HG03520 (cell line): ENCODE data around the gene ATP9B.
"Not testable (repeated sequence)": the region's sequence is repeated elsewhere in the genome, so short reads cannot be mapped to it uniquely, and the experiment has no call there.

ENCODE experiments used
- ATAC-seq: cut with Tn5 transposase; IDR thresholded peaks from one replicate; pipeline ENCODE4 v1.9.1; 2021; ENCODE audit warnings: mild to moderate bottlenecking, moderate library complexity; ENCODE audit not compliant: unreplicated experiment

The ATP9B gene

DNA sequence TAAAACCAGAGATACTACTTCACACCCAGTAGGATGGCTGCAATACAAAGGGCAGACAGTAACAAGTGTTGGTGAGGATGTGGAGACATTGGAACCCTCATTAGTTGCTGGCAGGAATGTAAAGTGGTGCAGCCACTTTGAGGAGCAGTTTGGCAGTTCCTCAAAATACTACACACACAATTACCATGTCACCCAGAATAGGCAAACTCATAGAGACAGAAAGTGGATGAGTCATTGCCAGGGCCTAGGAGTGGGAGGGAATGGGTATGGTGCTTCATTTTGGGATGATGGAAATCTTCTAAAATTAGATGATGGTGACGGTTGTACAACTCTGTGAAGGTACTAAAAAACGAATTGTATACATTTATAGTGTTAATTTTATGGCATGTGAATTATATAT, 54.8 kb downstream of the ATP9B start:
- ATAC-seq, result no peak

DNA sequence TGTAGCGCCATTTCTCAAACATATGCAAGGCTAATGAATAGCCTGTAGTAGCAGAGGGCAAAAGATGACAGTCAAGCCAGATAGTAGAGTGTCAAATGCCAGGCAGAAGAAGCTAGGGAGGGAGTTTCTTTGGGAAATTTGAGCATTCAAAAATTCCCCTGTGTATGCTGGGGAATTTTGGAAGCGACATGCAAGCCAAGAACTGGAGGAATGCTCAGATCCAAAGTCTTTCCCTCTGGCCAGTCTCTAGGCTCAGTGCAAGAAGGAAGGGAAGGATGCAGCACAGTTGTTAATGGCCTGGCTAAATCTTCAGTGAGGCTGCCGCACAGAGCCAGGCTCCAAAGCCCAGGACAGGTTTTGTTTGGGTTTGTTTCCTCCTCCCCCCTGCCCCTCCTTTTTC, 59.9 kb downstream of the ATP9B start:
- no peak for ATAC-seq

DNA sequence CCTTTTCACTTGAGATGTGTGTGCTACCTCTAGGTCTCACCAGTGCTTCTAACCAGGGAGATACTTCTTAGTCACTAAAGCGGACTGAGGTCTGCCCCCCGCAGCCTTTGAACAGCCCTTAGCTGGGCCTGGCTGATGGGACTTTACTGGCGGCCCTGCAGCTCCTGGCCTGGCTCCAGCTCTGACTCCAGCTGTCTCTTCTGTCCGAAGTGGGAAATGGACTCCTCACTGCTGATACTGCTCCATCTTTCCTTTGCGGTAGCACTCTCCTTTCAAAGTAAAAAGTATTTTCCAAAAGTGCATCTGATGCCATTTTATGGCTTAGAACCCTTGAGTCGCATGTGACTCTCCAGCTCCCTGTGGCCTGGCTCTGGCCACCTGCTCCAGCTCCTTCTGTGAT, 64.5 kb downstream of the ATP9B start:
- no peak for ATAC-seq

DNA sequence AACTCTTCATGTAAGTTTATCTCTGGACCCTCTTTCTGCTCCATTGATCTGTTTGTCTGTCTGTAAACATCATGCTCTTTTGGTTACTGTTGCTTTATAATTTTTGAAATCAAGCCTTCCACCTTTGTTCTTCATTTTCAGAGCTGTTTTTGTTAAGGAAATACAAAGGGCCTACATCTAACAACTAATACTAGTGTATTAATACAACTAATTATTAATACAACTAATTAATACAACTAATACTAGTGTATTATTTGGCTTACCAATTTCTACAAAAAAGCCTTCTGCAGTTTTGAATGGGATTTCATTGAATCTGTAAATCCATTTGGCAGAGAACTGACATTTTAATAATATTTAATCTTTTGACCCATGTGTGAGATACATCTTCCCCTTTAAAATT, 66.7 kb downstream of the ATP9B start:
- no peak for ATAC-seq

DNA sequence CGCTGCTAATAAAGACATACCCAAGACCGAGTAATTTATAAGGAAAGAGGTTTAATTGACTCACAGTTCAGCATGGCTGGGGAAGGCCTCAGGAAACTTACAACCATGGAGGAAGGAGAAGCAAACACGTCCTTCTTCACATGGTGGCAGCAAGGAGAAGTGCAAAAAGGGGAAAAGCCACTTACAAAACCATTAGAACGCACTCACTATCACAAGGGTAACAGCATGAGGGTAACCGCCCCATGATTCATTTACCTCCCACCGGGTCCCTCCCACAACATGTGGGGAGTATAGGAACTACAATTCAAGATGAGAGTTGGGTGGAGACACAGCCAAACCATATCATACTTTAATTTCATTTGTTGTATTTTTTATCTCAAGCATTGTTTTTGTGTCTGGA, 67.5 kb downstream of the ATP9B start:
- no peak for ATAC-seq

GRCh38 chr18:79139206-79139605, 70.0 kb downstream of the ATP9B start:
- no peak for ATAC-seq

GRCh38 chr18:79147014-79147413, 77.8 kb downstream of the ATP9B start:
- ATAC-seq, result no peak

- no peak for ATAC-seq
These were observed 82.0 kb downstream of the ATP9B start for GRCh38 chr18:79151191-79151590.

DNA sequence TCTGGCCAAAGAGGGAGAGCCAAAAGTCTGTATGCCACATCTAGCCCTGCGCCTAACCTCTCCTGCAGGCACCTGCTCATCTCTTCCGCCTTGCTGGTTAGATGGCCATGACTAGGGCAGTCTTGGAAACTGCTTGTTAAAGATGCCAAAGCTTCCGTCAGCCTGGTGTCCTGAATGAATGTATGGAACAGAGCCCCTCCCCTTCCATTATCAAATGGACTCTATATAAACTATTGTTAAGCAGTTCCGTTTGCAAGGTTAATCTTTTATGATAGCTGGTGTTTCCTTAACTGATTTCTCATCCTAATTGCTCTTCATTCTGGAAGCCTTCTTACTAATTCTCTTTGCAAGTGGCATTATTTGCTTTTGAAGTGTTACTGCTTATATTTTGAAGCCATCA, 87.1 kb downstream of the ATP9B start:
- ATAC-seq, result no peak

GRCh38 chr18:79164706-79165105, 95.5 kb downstream of the ATP9B start:
- no peak for ATAC-seq

GRCh38 chr18:79166702-79167101, 97.5 kb downstream of the ATP9B start:
- ATAC-seq, result no peak

DNA sequence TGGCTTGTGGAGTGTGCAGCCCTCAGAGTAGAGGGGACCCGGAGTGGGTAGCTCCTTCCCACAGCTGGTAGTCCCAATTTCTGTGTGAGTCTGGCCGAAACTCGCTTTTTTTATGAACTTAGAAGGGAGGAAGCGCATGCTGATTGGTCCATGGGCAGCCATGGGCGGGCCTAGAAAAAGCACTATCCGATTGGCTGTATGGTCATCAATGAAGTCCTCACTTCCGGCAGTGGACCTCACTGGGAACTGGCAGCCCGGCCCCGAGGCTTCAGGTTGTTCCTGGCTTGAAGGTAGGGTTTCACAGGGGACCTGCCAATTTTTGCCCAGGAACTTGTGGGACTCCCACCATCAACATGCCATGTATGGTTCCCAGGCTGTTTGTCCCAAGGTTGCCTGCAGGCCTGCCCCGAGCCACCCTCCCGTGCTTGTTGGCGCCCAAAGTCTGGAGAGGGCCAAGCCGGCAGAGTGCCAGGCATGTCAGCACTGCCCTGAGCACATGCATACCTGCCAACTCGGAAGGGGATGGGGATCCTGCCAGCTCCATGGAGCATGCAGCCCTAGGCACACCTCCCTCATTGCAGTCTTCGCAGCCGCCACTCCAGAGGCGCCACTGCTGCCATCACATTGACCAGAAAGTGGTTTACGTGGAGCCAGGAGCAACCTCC, 98.5 kb downstream of the ATP9B start:
- no peak for ATAC-seq

GRCh38 chr18:79169958-79170555, 100.9 kb downstream of the ATP9B start:
- no peak for ATAC-seq

DNA sequence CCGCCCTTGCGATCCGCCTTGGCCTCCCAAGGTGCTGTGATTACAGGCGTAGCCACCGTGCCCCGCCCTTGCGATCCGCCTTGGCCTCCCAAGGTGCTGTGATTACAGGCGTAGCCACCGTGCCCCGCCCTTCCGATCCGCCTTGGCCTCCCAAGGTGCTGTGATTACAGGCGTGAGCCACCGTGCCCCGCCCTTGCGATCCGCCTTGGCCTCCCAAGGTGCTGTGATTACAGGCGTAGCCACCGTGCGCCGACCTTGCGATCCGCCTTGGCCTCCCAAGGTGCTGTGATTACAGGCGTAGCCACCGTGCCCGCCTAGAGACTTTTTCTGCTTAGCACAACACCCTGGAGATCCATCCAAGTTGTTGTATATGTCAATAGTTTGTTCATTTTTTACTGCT, 103.1 kb downstream of the ATP9B start:
- ATAC-seq, result not testable (repeated sequence)

DNA sequence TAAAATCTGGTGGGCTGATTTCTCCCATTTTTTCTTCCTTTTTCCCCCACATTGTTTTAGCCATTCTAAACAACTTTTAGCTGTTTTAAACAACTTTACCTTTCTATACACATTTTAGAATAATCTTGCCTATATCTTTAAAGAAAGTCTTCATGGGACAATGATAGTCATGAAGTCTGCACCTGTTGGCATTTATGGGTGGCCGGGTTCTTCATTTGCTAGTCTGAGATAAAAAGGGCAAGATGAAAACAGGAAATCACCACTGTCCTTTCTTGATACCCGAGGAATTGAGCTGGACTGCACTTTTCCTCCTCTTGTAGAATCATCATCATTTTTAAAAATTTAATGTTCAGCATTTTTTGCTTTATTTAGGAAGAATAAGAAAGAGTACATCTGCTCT, 104.5 kb downstream of the ATP9B start:
- ATAC-seq, result no peak

DNA sequence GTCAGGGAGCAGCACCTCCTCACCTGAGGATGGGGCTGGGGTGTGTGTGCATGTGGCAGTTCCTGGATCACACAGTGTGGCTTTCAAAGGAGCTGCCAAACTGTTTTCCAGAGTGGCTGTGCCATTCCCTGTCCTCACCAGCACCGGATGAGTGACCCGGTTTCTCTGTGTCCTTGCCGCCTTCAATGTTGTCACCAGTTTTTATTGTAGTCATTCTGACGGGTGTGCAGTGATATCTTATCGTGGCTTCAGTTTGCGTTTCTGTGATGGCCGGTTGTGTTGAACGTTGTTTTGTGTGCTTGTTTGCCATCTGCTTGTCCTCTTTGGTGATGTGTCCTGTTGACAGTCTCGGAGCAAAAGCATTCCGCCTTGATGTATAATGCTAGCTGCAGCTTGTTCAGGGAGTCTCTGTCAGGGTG, 108.9 kb downstream of the ATP9B start:
- ATAC-seq, result no peak

- no peak for ATAC-seq
These were observed 113.0 kb downstream of the ATP9B start for GRCh38 chr18:79182047-79182713.

GRCh38 chr18:79185648-79186047, 116.5 kb downstream of the ATP9B start:
- ATAC-seq, result no peak

DNA sequence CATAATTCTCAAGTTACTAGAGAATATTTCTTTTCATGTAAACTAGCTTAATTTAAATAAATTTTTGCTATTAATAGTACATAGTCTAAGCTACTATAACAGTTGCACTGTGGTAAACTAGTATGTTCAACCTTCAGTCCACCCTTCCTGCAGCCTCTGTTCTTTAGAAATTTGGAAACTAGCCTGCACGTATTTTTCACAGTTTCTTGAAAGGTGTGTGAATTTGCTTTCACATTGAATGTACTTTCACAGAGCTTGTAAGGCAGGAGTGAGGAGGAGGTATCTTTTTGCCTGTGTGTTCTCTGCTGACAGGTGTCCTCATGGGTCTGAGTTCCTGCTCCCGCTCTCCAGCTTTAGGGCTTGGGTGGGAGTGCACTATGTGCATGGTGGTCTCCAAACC, 117.5 kb downstream of the ATP9B start:
- ATAC-seq, result no peak

DNA sequence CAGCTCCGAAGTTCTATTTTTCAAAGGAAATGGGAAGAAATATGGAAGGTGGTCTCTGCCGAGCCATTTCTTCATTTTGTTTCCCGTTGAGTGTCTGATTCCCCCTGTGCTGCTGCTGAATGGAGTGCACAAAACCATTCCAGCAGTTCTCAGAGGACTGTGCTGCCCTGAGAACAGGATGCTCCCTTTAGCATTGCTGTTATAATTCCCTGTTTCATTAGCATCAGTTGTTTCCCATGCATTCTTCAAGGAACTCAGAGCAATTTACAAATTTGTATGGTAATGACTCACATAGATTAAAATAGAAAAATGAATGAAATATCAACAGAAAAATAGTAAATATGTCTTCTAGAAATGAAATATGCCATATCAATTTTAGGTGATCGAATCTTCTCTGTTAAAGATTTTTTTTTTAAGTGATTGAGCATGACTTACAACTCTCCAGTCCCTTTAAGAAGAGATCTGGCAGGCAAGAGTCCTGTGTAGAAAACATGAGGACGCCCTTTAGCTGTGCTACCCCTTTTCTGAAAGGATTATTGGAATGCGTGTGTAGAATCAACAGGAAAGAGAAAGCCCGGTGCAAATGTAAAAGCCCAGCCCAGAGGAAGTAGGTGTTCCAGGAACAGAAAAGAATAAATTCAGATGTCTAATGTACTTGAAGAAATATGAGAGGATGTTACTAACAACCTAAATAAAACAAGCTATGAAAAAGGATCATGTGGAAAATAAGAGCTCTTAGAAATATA, 118.5 kb downstream of the ATP9B start:
- ATAC-seq, result no peak

- no peak for ATAC-seq
These were observed 122.2 kb downstream of the ATP9B start for GRCh38 chr18:79191418-79191817.

- no peak for ATAC-seq
These were observed 122.8 kb downstream of the ATP9B start for GRCh38 chr18:79191956-79192355.
